ENCODE data around the gene HPD. TPM values are rescaled to one million over a fixed set of nuclear protein-coding genes. Genes with fewer than 3 reads are reported as not detected.

HPD gene
- total and polyA plus RNA-seq, 8 donors: 0.11 to 2.1 (median 0.30) TPM; not detected in 3

- ATAC-seq (no peak), DNase-seq (peak in 1 of 4 donors; percentile 66)
- no peak overlapping the region for H3K4me3 ChIP-seq
- no peaks in the 10 kb centered on the region for H3K27me3 ChIP-seq
- no peak for TF ChIP-seq CTCF (IDR thresholded peaks at IDR 0.05)
- no peak overlapping the region for H3K27ac ChIP-seq
- no peaks in the 10 kb centered on the region for H3K9me3 ChIP-seq
- peaks cover 0 to 100% of the 10 kb centered on the region in 2 donors for H3K36me3 ChIP-seq
- intact Hi-C loops (cut with DNase I): no loop called here
- H3K4me1 ChIP-seq: no peaks in the 10 kb centered on the region
Observed at GRCh38 chr12:121819212-121819949, 39.3 kb downstream of the HPD start.

GRCh38 chr12:121817648-121818043 is 41.0 kb downstream of the HPD start:
- no peak for DNase-seq
- H3K9me3 ChIP-seq: no peaks in the 10 kb centered on the region
- no peaks in the 10 kb centered on the region for H3K27me3 ChIP-seq
- ATAC-seq: no peak
- no peak for TF ChIP-seq CTCF (IDR thresholded peaks at IDR 0.05)
- no peak overlapping the region for H3K4me3 ChIP-seq
- no peak overlapping the region for H3K27ac ChIP-seq
- peaks cover 12 to 14% of the 10 kb centered on the region in 2 donors for H3K4me1 ChIP-seq
- intact Hi-C loops (cut with DNase I): no loop called here
- peaks cover 0 to 84% of the 10 kb centered on the region in 2 donors for H3K36me3 ChIP-seq

- peaks cover 0 to 79% of the 10 kb centered on the region in 2 donors for H3K36me3 ChIP-seq
- TF ChIP-seq CTCF (IDR thresholded peaks at IDR 0.05): no peak
- peak in 1 of 4 donors; percentile 68 for DNase-seq
- ATAC-seq: no peak
- intact Hi-C loops (cut with DNase I): no loop called here
- H3K9me3 ChIP-seq: no peaks in the 10 kb centered on the region
- no peak overlapping the region for H3K4me3 ChIP-seq
- no peaks in the 10 kb centered on the region for H3K27me3 ChIP-seq
- H3K27ac ChIP-seq: no peak overlapping the region
- H3K4me1 ChIP-seq: peaks cover 13 to 20% of the 10 kb centered on the region in 2 donors
Observed at GRCh38 chr12:121816925-121817647, 41.6 kb downstream of the HPD start.

- Histone ChIP-seq H3K4me1 (peaks cover 23 to 38% of the 10 kb centered on the region in 2 donors), H3K27me3 (no peaks in the 10 kb centered on the region), H3K4me3 (no peak overlapping the region), H3K9me3 (no peaks in the 10 kb centered on the region), H3K27ac (no peak overlapping the region), H3K36me3 (peaks cover 0 to 75% of the 10 kb centered on the region in 2 donors)
- ATAC-seq: no peak
- intact Hi-C loops (cut with DNase I): no loop called here
- DNase-seq: peak in 1 of 4 donors; percentile 22
- no peak for TF ChIP-seq CTCF (IDR thresholded peaks at IDR 0.05)
Observed at GRCh38 chr12:121815263-121815662, 43.4 kb downstream of the HPD start.

GRCh38 chr12:121814429-121815119 is 44.1 kb downstream of the HPD start:
- peaks cover 23 to 44% of the 10 kb centered on the region in 2 donors for H3K4me1 ChIP-seq
- no peak overlapping the region for H3K4me3 ChIP-seq
- ATAC-seq: no peak
- DNase-seq: peak in 2 of 4 donors; percentile 31 to 73
- intact Hi-C loops (cut with DNase I): no loop called here
- no peaks in the 10 kb centered on the region for H3K9me3 ChIP-seq
- no peaks in the 10 kb centered on the region for H3K27me3 ChIP-seq
- H3K27ac ChIP-seq: no peak overlapping the region
- no peak for TF ChIP-seq CTCF (IDR thresholded peaks at IDR 0.05)
- peaks cover 0 to 75% of the 10 kb centered on the region in 2 donors for H3K36me3 ChIP-seq
